ENCODE measurements around the gene FGF18.
A peak's percentile ranks its signal among the peaks of the same experiment; 100 is the strongest.
"Not testable (repeated sequence)": the region's sequence is repeated elsewhere in the genome, so short reads cannot be mapped to it uniquely, and the experiment has no call there.

FGF18 gene

GRCh38 chr5:171418982-171419687 is at the start of gene FGF18:
TSS of gene FGF18 (plus strand) at chr5:171419647. CDS start at chr5:171420200, 553 bp downstream.
- peak; percentile 49 for DNase-seq

GRCh38 chr5:171369898-171370297 is 49.5 kb upstream of the FGF18 start:
- DNase-seq = no peak

DNA sequence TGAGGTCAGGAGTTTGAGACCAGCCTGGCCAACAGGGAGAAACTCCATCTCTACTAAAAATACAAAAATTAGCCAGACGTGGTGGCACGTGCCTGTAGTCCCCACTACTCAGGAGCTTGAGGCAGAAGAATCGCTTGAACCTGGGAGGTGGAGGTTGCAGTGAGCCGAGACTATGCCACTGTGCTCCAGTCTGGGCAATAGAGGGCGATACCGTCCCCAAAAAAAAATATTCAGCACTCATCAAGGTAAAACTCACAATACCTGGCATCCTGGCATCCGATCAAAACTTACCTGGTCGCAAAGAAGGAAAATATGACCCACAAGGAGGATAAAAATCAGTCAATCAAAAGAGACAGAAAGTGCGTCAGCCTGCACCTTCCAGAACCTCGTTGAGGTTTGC is 48.6 kb upstream of the FGF18 start:
- not testable (repeated sequence) for DNase-seq

DNA sequence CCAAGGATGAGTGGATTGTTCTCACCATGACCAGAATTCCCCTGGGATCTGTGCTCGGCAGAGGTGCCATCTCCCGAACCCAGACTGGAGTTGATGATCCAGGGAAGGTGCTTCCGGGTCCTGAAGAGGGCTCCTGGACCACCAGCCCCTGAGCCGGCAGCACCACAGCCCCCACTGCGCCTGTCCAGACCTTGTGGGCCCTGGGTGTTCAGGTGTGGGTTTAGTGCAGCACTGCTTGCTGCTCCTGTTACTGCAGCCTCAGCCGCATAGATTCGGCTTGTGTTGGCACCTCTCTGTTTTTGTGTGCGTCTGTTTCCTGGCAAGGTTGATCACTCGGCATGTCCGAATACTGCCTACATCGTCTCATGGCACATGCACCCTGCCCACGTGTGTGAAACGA is 48.1 kb upstream of the FGF18 start:
- DNase-seq = no peak

- DNase-seq = no peak
Observed at GRCh38 chr5:171379961-171380360, 39.5 kb upstream of the FGF18 start.

DNA sequence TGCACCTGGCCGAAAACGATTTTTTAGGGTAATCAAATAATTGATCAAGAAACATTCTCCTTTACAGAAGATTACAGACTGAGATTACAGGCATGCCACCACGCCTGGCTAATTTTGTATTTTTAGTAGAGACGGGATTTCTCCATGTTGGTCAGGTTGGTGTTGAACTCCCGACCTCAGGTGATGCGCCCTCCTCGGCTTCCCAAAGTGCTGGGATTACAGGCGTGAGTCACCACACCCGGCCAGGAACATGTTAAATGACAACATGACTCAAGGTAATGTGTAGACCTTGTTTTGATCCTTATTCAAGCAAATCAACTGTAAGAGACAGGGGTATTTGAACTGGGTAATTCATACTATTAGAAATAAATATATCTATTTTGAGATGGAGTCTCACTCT is 35.0 kb upstream of the FGF18 start:
- not testable (repeated sequence) for DNase-seq

DNA sequence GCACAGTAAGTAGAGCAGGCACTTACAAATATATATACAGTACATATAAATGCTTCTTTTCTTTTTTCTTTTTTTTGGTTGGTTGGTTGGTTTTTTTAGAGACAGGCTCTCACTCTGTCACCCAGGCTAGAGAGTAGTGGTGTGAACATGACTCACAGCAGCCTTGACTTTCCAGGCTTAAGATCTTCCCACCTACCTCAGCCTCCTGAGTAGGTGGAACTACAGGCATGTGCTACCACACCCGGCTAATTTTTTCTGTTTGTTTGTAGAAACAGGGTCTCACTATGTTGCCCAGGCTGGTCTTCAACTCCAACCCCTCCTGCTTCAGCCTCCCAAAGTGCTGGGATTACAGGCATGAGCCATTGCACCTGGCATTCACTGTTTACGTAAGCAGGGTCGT is 34.4 kb upstream of the FGF18 start:
- DNase-seq = not testable (repeated sequence)

DNA sequence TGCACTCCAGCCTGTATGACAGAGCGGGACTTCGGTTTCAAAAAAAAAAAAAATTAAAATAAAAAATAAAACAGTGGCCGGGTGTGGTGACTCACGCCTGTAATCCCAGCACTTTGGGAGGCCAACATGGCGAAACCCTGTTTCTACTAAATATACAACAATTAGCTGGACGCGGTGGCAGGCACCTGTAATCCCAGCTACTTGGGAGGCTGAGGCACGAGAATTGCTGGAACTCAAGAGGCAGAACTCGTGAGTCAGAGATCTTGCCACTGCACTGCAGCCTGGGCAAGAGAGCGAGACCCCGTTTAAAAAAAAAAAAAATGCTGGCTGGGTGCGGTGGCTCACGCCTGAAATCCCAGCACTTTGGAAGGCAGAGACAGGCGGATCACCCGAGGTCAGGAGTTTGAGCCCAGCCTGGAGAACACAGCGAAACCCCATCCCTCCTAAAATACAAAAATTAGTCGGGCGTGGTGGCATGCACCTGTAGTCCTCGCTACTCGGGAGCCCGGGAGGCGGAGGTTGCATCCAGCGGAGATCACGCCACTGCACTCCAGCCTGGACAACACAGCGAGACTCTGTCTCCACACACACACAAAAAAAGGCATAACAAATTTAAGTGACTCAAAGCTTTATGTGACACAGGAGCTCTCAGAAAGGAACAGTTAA is 33.3 kb upstream of the FGF18 start:
- no peak for DNase-seq

GRCh38 chr5:171386861-171387344 is 32.5 kb upstream of the FGF18 start:
- no peak for DNase-seq

DNA sequence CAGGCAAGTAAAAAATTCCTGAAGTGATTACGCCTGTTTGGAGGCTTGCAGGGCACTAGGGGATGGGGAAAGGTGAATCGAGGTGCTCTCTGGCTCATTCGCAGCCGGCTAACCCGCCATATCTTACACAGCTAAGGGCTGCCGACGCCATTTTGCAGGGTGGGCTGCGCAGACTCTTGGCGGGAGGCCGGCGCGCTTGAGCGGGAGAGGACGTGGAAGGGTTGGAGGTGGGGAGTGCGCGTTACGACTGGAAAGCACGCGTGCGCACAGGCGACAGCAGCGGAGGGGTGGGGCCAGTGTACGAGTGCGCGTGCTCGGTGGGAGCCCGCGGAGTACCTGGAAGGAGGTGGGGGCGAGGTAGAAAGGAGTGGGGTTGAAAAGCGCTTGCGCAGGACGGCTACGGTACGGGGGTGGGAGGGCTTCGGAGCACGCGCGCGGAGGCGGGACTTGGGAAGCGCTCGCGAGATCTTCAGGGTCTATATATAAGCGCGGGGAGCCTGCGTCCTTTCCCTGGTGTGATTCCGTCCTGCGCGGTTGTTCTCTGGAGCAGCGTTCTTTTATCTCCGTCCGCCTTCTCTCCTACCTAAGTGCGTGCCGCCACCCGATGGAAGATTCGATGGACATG is 32.0 kb upstream of the FGF18 start, which contains the start of gene NPM1:
TSS of gene NPM1 (plus strand) at position 505 of the 625 bp plus-strand sequence. CDS start at position 605, 100 bp downstream.
- DNase-seq = peak; percentile 99

GRCh38 chr5:171387970-171388815 is 31.3 kb upstream of the FGF18 start:
- DNase-seq = peak; percentile 89

DNA sequence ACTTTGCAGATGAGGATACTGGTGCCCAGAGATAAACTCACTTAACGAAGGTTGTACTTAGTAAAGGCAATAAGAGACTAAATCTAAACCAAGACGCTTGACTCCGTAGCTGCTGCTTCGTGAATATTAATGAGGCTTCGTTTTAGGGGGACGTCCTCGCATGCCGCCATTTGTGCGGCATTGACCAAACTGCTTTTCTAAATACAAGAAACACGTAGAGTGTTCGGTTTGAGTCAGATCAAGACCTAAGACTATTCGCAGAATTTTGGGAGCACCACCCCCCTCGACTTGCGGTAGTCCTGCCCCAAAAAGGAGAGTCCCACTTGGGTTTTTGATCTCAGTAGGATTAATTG is 30.7 kb upstream of the FGF18 start:
- peak; percentile 76 for DNase-seq

DNA sequence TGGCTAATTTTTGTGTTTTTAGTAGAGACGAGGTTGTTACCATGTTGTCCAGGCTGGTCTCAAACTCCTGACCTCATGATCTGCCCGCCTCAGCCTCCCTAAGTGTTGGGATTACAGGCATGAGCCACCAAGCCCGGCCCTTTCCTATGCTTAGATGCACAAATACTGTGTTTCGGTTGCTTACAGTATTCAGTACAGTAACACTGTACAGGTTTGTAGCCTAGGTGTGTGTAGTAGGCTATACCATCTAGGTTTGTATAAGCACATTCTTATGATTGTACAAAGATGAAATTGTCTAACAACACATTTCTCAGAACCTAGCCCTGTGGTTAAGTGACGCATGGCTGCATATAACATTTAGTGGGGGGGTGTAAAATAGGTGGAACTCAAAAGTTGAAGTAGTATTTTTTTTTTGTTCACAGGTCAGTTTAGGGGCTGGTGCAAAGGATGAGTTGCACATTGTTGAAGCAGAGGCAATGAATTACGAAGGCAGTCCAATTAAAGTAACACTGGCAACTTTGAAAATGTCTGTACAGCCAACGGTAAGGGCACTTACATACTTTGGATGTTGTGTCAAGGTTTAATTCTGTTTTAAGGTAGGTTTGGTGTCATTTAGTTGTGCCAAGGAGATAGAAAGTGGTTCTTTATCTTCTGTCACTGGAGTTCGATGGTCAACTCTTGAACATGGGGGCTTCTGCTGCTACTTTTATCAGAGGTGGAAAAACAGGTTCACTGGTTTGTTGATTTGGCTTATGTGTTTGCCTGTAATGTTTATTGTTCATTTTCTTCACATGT is 28.4 kb upstream of the FGF18 start:
- DNase-seq = no peak

DNA sequence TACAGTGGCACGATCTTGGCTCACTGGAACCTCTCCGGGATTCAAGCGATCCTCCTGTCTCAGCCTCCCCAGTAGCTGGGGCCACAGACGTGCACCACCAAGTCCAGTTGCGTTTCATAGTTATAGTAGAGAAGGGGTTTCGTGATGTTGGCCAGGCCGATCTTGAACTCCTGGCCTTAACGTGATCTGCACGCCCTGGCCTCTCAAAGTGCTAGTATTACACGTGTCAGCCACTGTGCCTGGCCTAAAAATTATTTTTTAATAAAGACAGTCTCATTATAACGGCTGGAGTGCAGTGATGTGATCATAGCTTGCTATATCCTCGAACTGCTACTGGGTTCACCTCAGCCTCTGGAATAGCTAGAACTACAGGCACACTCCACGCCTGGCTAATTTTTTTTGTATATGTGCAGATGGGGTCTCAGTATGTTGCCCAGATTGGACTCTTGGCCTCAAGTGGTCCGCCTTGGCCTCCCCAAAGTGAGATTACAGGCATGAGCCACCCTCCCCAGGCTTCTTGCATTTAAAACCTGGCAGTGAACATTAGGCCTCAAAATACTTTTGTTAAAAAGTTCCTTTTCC is 27.4 kb upstream of the FGF18 start:
- no peak for DNase-seq

DNA sequence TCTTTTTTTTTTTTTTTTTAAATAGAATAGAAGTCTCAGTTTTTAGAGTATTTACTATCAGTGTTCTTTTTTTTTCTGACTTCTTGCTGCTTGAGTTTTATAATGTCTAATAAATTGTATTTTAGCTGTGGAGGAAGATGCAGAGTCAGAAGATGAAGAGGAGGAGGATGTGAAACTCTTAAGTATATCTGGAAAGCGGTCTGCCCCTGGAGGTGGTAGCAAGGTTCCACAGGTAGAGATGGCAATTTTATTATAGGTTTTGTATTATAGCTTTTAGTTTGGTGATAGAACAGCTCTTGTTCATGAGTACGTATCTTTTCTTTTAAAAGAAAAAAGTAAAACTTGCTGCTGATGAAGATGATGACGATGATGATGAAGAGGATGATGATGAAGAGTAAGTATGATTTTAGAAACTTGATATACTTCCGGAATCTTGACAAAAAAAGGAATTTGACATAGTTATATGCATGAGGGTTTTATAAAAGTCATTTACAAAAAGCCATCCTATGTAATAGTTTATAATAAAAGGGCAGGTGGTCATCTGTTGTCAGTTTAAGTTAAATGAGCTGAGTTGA is 26.8 kb upstream of the FGF18 start:
- no peak for DNase-seq

DNA sequence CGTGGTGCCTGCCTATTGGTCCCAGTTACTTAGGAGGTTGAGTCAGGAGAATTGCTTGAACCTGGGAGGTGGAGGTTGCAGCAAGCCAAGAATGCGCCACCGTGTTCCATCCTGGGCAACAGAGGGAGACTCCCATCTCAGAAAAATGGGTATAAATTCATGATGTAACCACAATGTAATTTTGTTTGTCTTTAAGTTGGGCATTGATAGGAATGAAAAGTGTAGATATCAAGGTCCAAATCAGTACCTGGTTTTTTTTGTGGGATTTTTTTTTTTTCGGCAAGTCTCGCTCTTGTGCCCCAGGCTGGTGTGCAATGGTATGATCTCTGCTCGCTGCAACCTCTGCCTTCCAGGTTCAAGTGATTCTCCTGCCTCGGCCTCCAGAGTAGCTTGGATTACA is 24.4 kb upstream of the FGF18 start:
- no peak for DNase-seq

GRCh38 chr5:171396583-171396982 is 22.9 kb upstream of the FGF18 start:
- DNase-seq = not testable (repeated sequence)

GRCh38 chr5:171397190-171397589 is 22.3 kb upstream of the FGF18 start:
- DNase-seq = no peak

DNA sequence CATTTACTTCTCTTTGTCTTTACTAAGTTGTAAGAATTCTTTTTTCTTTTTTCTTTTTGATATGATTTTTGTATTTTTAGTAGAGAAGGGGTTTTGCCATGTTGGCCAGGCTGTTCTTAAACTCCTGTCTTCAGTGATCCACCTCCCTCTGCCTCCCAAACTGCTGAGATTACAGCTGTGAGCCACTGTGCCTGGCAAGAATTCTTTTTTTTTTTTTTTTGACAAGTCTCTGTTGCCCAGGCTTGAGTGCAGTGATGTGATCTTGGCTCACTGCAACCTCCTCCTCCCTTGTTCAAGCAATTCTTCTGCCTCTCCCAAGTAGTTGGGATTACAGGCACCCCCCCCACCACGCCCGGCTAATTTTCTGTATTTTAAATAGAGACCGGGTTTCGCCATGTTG is 21.8 kb upstream of the FGF18 start:
- DNase-seq = no peak

GRCh38 chr5:171398660-171399059 is 20.8 kb upstream of the FGF18 start:
- not testable (repeated sequence) for DNase-seq

GRCh38 chr5:171400169-171400568 is 19.3 kb upstream of the FGF18 start:
- DNase-seq = no peak
